GM21528 (cell line): Measurements from ENCODE around the gene MICU1.
"Not testable (repeated sequence)": the region's sequence is repeated elsewhere in the genome, so short reads cannot be mapped to it uniquely, and the experiment has no call there.

Source experiments
- ATAC-seq: cut with Tn5 transposase; IDR thresholded peaks from one replicate; pipeline ENCODE4 v1.9.1; 2021; ENCODE audit warnings: mild to moderate bottlenecking, moderate library complexity; ENCODE audit not compliant: unreplicated experiment, low FRiP score

The MICU1 gene

GRCh38 chr10:72334196-72334824 is 291.6 kb downstream of the MICU1 start:
- ATAC-seq, result peak; percentile 1

GRCh38 chr10:72333112-72334015 is 292.5 kb downstream of the MICU1 start:
- ATAC-seq, result no peak

- ATAC-seq, result no peak
Measured at GRCh38 chr10:72332423-72333111, 293.3 kb downstream of the MICU1 start.

GRCh38 chr10:72331575-72332422 is 294.1 kb downstream of the MICU1 start:
- ATAC-seq, result no peak

- ATAC-seq, result no peak
Measured at GRCh38 chr10:72330069-72330426, 295.8 kb downstream of the MICU1 start.

- ATAC-seq, result no peak
Measured at GRCh38 chr10:72329290-72330068, 296.4 kb downstream of the MICU1 start.

GRCh38 chr10:72328829-72329204 is 297.1 kb downstream of the MICU1 start:
- no peak for ATAC-seq

- no peak for ATAC-seq
Measured at GRCh38 chr10:72328045-72328828, 297.6 kb downstream of the MICU1 start.

GRCh38 chr10:72326665-72327603 is 298.9 kb downstream of the MICU1 start:
- not testable (repeated sequence) for ATAC-seq

GRCh38 chr10:72325243-72326175 is 300.4 kb downstream of the MICU1 start:
- ATAC-seq, result not testable (repeated sequence)

GRCh38 chr10:72323771-72324191 is 302.1 kb downstream of the MICU1 start:
- ATAC-seq, result no peak

GRCh38 chr10:72323108-72323749 is 302.6 kb downstream of the MICU1 start:
- no peak for ATAC-seq

- no peak for ATAC-seq
Measured at GRCh38 chr10:72322280-72323058, 303.4 kb downstream of the MICU1 start.

GRCh38 chr10:72322030-72322279 is 303.9 kb downstream of the MICU1 start:
- ATAC-seq, result no peak

GRCh38 chr10:72321248-72322029 is 304.4 kb downstream of the MICU1 start:
- ATAC-seq, result no peak
